ENCODE results near the gene NUTM1.

DNA sequence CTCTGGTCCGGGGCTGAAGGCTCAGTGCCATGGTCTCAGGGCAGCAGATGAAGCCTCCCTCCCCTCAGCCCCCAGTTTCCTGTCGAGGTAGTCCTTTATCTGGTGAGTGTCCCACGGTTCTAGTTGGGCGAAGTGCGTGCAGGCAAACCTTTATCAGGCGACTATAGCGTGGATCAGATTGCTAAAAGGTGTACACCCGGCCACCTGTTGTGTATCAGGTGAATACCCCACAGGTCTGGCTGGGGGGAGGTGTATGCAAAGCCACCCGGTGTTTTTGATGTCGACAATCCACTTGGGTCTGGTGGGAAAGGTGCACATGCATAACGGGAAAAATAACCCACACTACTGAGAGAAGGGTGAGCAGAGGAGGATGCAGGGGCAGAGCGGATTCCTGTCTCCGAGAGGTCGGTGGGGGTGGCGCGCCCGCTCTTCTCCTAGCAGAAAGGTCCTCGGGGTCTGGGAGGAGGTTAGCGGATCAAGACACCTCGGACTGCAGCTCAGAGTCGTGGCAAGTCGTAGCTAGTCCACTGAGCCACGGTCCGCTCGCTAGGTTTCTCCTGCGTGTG is 6.0 kb upstream of the NUTM1 start:
- no peak for TF ChIP-seq CTCF (IDR thresholded peaks at IDR 0.05)
- no peak for TF ChIP-seq EP300 (IDR thresholded peaks at IDR 0.05)
- no peak for TF ChIP-seq POLR2A (IDR thresholded peaks at IDR 0.05)
